GM21737 (cell line): ENCODE results near the gene RNF32.
"Not testable (repeated sequence)": the region's sequence is repeated elsewhere in the genome, so short reads cannot be mapped to it uniquely, and the experiment has no call there.

Experiments
- ATAC-seq: cut with Tn5 transposase; IDR thresholded peaks from one replicate; pipeline ENCODE4 v1.9.1; 2021; ENCODE audit warnings: mild to moderate bottlenecking, moderate library complexity; ENCODE audit not compliant: unreplicated experiment

The RNF32 gene

GRCh38 chr7:156612930-156613329 lies 27.6 kb upstream of the RNF32 start:
- ATAC-seq, result no peak

GRCh38 chr7:156614434-156615264 lies 25.9 kb upstream of the RNF32 start:
- no peak for ATAC-seq

- no peak for ATAC-seq
These were observed 24.0 kb upstream of the RNF32 start for GRCh38 chr7:156616269-156617202.

- ATAC-seq, result no peak
These were observed 23.4 kb upstream of the RNF32 start for GRCh38 chr7:156617215-156617614.

- ATAC-seq, result no peak
These were observed 22.3 kb upstream of the RNF32 start for GRCh38 chr7:156618078-156618779.

GRCh38 chr7:156618780-156619367 lies 21.7 kb upstream of the RNF32 start:
- ATAC-seq, result no peak

GRCh38 chr7:156619488-156620290 lies 20.9 kb upstream of the RNF32 start:
- ATAC-seq, result not testable (repeated sequence)

GRCh38 chr7:156620291-156620675 lies 20.3 kb upstream of the RNF32 start:
- no peak for ATAC-seq

GRCh38 chr7:156621652-156622051 lies 18.9 kb upstream of the RNF32 start:
- no peak for ATAC-seq

- no peak for ATAC-seq
These were observed 15.0 kb upstream of the RNF32 start for GRCh38 chr7:156625580-156625979.

GRCh38 chr7:156626220-156626895 lies 14.2 kb upstream of the RNF32 start:
- ATAC-seq, result no peak

- ATAC-seq, result no peak
These were observed 12.0 kb upstream of the RNF32 start for GRCh38 chr7:156628562-156628961.

GRCh38 chr7:156629873-156630272 lies 10.7 kb upstream of the RNF32 start:
- no peak for ATAC-seq

GRCh38 chr7:156634117-156634516 lies 6.5 kb upstream of the RNF32 start:
- no peak for ATAC-seq

GRCh38 chr7:156635529-156636385 lies 4.8 kb upstream of the RNF32 start:
- no peak for ATAC-seq

GRCh38 chr7:156637093-156637492 lies 3.5 kb upstream of the RNF32 start:
- ATAC-seq, result not testable (repeated sequence)

- ATAC-seq, result no peak
These were observed 2.0 kb upstream of the RNF32 start for GRCh38 chr7:156638443-156639077.
